IMR-90 (cell line): ENCODE results near the gene IGFBP1. TPM values are rescaled to one million over a fixed set of nuclear protein-coding genes. Genes with fewer than 3 reads are reported as not detected.

Experiments
- ATAC-seq: fragments of 200-7000 bp; cut with Tn5 transposase; 2 replicates; pipeline ENCODE4 v1.9.1; 2020; ENCODE audit warnings: low read depth, mild to moderate bottlenecking, moderate library complexity
- BruUV-seq: library from RNA; stranded (reverse); fragments of 400-500 nt; replicated peaks from 2 replicates; lab custom pipeline; 2021; lab: Mats Ljungman, UMichigan
- CTCF ChIA-PET: fragments of 300-600 bp; formaldehyde crosslinking; extraction: SDS; loops from one replicate; lab custom pipeline; 2021; ENCODE audit warnings: antibody characterized with exemption; lab: Yijun Ruan, JAX
- POLR2A ChIA-PET: fragments of 300-600 bp; sonication (Branson Sonifier 250); formaldehyde crosslinking; loops from one replicate; lab custom pipeline; 2022; ENCODE audit warnings: antibody characterized with exemption; ENCODE audit not compliant: unreplicated experiment; lab: Charles Lee
- DNase-seq: peaks from one replicate; pipeline ENCODE4 v3.0.0; 2013
- H2AFZ ChIP-seq: replicated peaks from 2 replicates; pipeline ENCODE3; 2013; ENCODE audit warnings: low read length, mild to moderate bottlenecking; ENCODE audit not compliant: poor library complexity
- H2AK5ac ChIP-seq: 2 replicates; pipeline ENCODE4 v1.6.1; 2013; ENCODE audit warnings: low read depth, low read length, inconsistent platforms
- H2AK9ac ChIP-seq: replicated peaks from 2 replicates; pipeline ENCODE3; 2013; ENCODE audit warnings: mild to moderate bottlenecking, low read depth, low read length, moderate library complexity; ENCODE audit not compliant: poor library complexity
- H2BK120ac ChIP-seq: 2 replicates; pipeline ENCODE4 v1.6.1; 2013; ENCODE audit warnings: low read depth, low read length, inconsistent platforms
- H2BK15ac ChIP-seq: 3 replicates; pipeline ENCODE4 v1.6.1; 2013; ENCODE audit warnings: low read depth, low read length, inconsistent platforms
- H2BK20ac ChIP-seq: 2 replicates; pipeline ENCODE4 v1.6.1; 2013; ENCODE audit warnings: low read depth, mild to moderate bottlenecking, inconsistent platforms, low read length, moderate library complexity
- H2BK5ac ChIP-seq: 2 replicates; pipeline ENCODE4 v1.6.1; 2013; ENCODE audit warnings: mild to moderate bottlenecking, low read depth, low read length, inconsistent platforms; ENCODE audit not compliant: poor library complexity, severe bottlenecking
- H3K14ac ChIP-seq: replicated peaks from 2 replicates; pipeline ENCODE4 v1.6.1; 2013; ENCODE audit warnings: low read depth, low read length, inconsistent platforms
- H3K18ac ChIP-seq: 2 replicates; pipeline ENCODE4 v1.6.1; 2013; ENCODE audit warnings: low read depth, low read length, control low read depth
- H3K23ac ChIP-seq: 2 replicates; pipeline ENCODE4 v1.6.1; 2013; ENCODE audit warnings: low read depth, low read length, inconsistent platforms
- H3K27ac ChIP-seq: 2 replicates; pipeline ENCODE4 v1.5.1; 2013; ENCODE audit warnings: mild to moderate bottlenecking, control low read depth, low read length; ENCODE audit not compliant: insufficient read depth
- H3K27me3 ChIP-seq: 2 replicates; pipeline ENCODE4 v1.6.1; 2013; ENCODE audit warnings: low read length; ENCODE audit not compliant: control insufficient read depth, insufficient read depth
- H3K36me3 ChIP-seq: 2 replicates; pipeline ENCODE4 v1.6.1; 2013; ENCODE audit warnings: low read length, mixed read lengths; ENCODE audit not compliant: control insufficient read depth, insufficient read depth
- H3K4ac ChIP-seq: 2 replicates; pipeline ENCODE4 v1.6.1; 2013; ENCODE audit warnings: low read depth, low read length, inconsistent platforms
- H3K4me1 ChIP-seq: 2 replicates; pipeline ENCODE4 v1.6.1; 2013; ENCODE audit warnings: low read length, mixed read lengths; ENCODE audit not compliant: control insufficient read depth, insufficient read depth
- H3K4me2 ChIP-seq: 2 replicates; pipeline ENCODE4 v1.6.1; 2013; ENCODE audit warnings: low read depth, mild to moderate bottlenecking, control low read depth, low read length, moderate library complexity
- H3K4me3 ChIP-seq: 2 replicates; pipeline ENCODE4 v1.5.1; 2013; ENCODE audit warnings: low read depth, mild to moderate bottlenecking, control low read depth, low read length, moderate library complexity; ENCODE audit not compliant: insufficient read depth
- H3K56ac ChIP-seq: 2 replicates; pipeline ENCODE4 v1.6.1; 2013; ENCODE audit warnings: low read length, inconsistent platforms; ENCODE audit not compliant: insufficient read depth; ENCODE audit errors: extremely low read depth
- H3K79me1 ChIP-seq, 2 experiments: 2 replicates each; pipeline ENCODE4 v1.6.1; 2013; ENCODE audit warnings: low read length in 2 of 2, inconsistent platforms in 1 of 2, low read depth in 1 of 2
- H3K9ac ChIP-seq: 2 replicates; pipeline ENCODE4 v1.6.1; 2013; ENCODE audit warnings: low read depth, low read length, control low read depth
- H3K9me1 ChIP-seq: 2 replicates; pipeline ENCODE4 v1.6.1; 2013; ENCODE audit warnings: low read length, inconsistent platforms; ENCODE audit not compliant: insufficient read depth
- H3K9me3 ChIP-seq: 2 replicates; pipeline ENCODE4 v1.6.1; 2013; ENCODE audit warnings: low read length; ENCODE audit not compliant: control insufficient read depth, insufficient read depth
- H4K20me1 ChIP-seq: 2 replicates; pipeline ENCODE4 v1.6.1; 2013; ENCODE audit warnings: low read length, inconsistent platforms; ENCODE audit not compliant: insufficient read depth
- H4K5ac ChIP-seq: 2 replicates; pipeline ENCODE4 v1.6.1; 2013; ENCODE audit warnings: mild to moderate bottlenecking, low read depth, low read length, control low read depth
- H4K8ac ChIP-seq, 2 experiments: 2 replicates each; pipeline ENCODE4 v1.6.1; 2013; ENCODE audit warnings: low read depth in 2 of 2, low read length in 2 of 2, control low read depth in 1 of 2, inconsistent platforms in 1 of 2
- H4K91ac ChIP-seq: 2 replicates; pipeline ENCODE4 v1.6.1; 2013; ENCODE audit warnings: low read depth, low read length, inconsistent platforms; ENCODE audit not compliant: insufficient read depth
- BHLHE40 ChIP-seq: fragments of 150-350 bp; IDR thresholded peaks from 2 replicates; pipeline ENCODE4 v1.6.1; 2016; ENCODE audit warnings: mild to moderate bottlenecking, low read depth, low read length
- CEBPB ChIP-seq: IDR thresholded peaks from 2 replicates; pipeline ENCODE4 v1.6.1; 2012; ENCODE audit warnings: low read depth, low read length, improper control_type of control experiment
- CHD1 ChIP-seq: IDR thresholded peaks from 2 replicates; pipeline ENCODE4 v1.6.1; 2012; ENCODE audit warnings: low read depth, low read length, improper control_type of control experiment
- CTCF ChIP-seq: conservative IDR thresholded peaks from 2 replicates; pipeline ENCODE4 v1.5.1; 2012; ENCODE audit warnings: mild to moderate bottlenecking, low read depth, low read length, improper control_type of control experiment
- FOS ChIP-seq: fragments of 150-350 bp; IDR thresholded peaks from 2 replicates; pipeline ENCODE4 v1.6.1; 2016; ENCODE audit warnings: low read depth, low read length
- MAFK ChIP-seq: IDR thresholded peaks from 2 replicates; pipeline ENCODE4 v1.6.1; 2012; ENCODE audit warnings: low read depth, low read length, improper control_type of control experiment
- MAZ ChIP-seq: IDR thresholded peaks from 2 replicates; pipeline ENCODE4 v1.6.1; 2012; ENCODE audit warnings: low read depth, mild to moderate bottlenecking, low read length, improper control_type of control experiment, moderate library complexity, borderline replicate concordance
- NFE2L2 ChIP-seq: fragments of 150-350 bp; IDR thresholded peaks from 2 replicates; pipeline ENCODE4 v1.6.1; 2016; ENCODE audit warnings: low read depth, mild to moderate bottlenecking, low read length
- POLR2A ChIP-seq: IDR thresholded peaks from 2 replicates; pipeline ENCODE4 v1.6.1; 2012; ENCODE audit warnings: mild to moderate bottlenecking, low read depth, low read length
- RAD21 ChIP-seq: IDR thresholded peaks from 2 replicates; pipeline ENCODE4 v1.6.1; 2012; ENCODE audit warnings: low read length, improper control_type of control experiment
- RCOR1 ChIP-seq: IDR thresholded peaks from 2 replicates; pipeline ENCODE4 v1.6.1; 2012; ENCODE audit warnings: mild to moderate bottlenecking, low read length, improper control_type of control experiment; ENCODE audit not compliant: insufficient replicate concordance
- RFX5 ChIP-seq: IDR thresholded peaks from 2 replicates; pipeline ENCODE4 v1.8.0; 2012; ENCODE audit warnings: low read depth, mild to moderate bottlenecking, low read length, moderate library complexity
- SMC3 ChIP-seq: fragments of 150-350 bp; IDR thresholded peaks from 2 replicates; pipeline ENCODE4 v1.6.1; 2016; ENCODE audit warnings: low read depth, mild to moderate bottlenecking, antibody characterized with exemption, low read length, moderate library complexity
- USF2 ChIP-seq: fragments of 150-350 bp; IDR thresholded peaks from 2 replicates; pipeline ENCODE4 v1.6.1; 2017; ENCODE audit warnings: mild to moderate bottlenecking, antibody characterized with exemption, low read length, low read depth
- whole genome bisulfite sequencing, 2 experiments: methylation state at CpG; one replicate each; pipeline versions ENCODE4 v1.1.5 to v1.1.7; 2013; ENCODE audit warnings: missing lambda C conversion rate in 2 of 2; ENCODE audit not compliant: insufficient read length in 1 of 2; ENCODE audit errors: extremely low coverage in 2 of 2; 5-methylcytosine and 5-hydroxymethylcytosine counted together
- dilution Hi-C: fragments of 300-500 bp; cut with HindIII; formaldehyde crosslinking; loops from one replicate; pipeline ENCODE4 v1.14.3; 2018; ENCODE audit warnings: low sequenced_read_pairs; ENCODE audit not compliant: unreplicated experiment
- in situ Hi-C: fragments of 300-500 bp; cut with MboI; formaldehyde crosslinking; loops from 3 replicates; pipeline ENCODE4 v1.14.3; 2019; ENCODE audit warnings: low sequenced_read_pairs, inconsistent platforms, mixed read lengths
- intact Hi-C: fragments of 100-400 bp; cut with micrococcal nuclease; formaldehyde crosslinking; loops from 2 replicates; pipeline ENCODE4 v1.10.0; 2022
- polyA plus RNA-seq, 3 experiments: library from polyadenylated mRNA; depleted of rRNA; stranded (reverse); fragments of >200 nt; gene quantifications; 2 replicates each; pipeline ENCODE4 v1.2.3, GENCODE V29; 2012; ENCODE audit warnings: low replicate concordance in 1 of 3
- total RNA-seq: library from RNA; depleted of rRNA; stranded (reverse); fragments of >200 nt; gene quantifications from 2 replicates; pipeline ENCODE4 v1.2.3, GENCODE V29; 2012

The IGFBP1 gene
- total and polyA plus RNA-seq, 2 of the 4 experiments (the other 2 are of a cell fraction) = not detected

- peak overlapping the region; percentile 6; the same call in 1 of the 2 replicates for H3K4me3 ChIP-seq
- H2BK20ac ChIP-seq = peak overlapping the region; percentile 85
- H4K20me1 ChIP-seq = peaks cover 24% of the 10 kb centered on the region
- peak overlapping the region; percentile 34; the same call in 1 of the 2 replicates for H4K5ac ChIP-seq
- H2AK9ac ChIP-seq = no peak overlapping the region
- peaks cover 17% of the 10 kb centered on the region for H3K4me1 ChIP-seq
- intact Hi-C loops (loop anchor here (1.0 to 10.0 kb wide), 13 partner anchors 112 to 1332 kb away; no protein-coding TSS in a partner anchor), in situ Hi-C loops (loop anchor here (5.0 to 25.0 kb wide), 3 partner anchors 429 to 1164 kb away; no protein-coding TSS in a partner anchor), dilution Hi-C loops (no loop called here)
- H3K18ac ChIP-seq = peak overlapping the region; percentile 60; the same call in 1 of the 2 replicates
- H4K8ac ChIP-seq = peak overlapping the region; percentile 57 to 70
- no peak overlapping the region; the same call in 1 of the 2 replicates for H2AK5ac ChIP-seq
- ChIA-PET POLR2A (interaction anchor here (0.6 kb wide), 1 partner anchor 53 kb away, joined by 10 read pairs; no protein-coding TSS in a partner anchor), CTCF (interaction anchor here (0.7 to 2.4 kb wide), 29 partner anchors 48 to 1265 kb away, joined by 3 to 30 read pairs (median 4); no protein-coding TSS in a partner anchor)
- peak overlapping the region; percentile 87 for H4K91ac ChIP-seq
- H3K9me1 ChIP-seq = peaks cover 14% of the 10 kb centered on the region
- H2BK5ac ChIP-seq = peak overlapping the region; percentile 75
- peak overlapping the region; percentile 77 for H2BK15ac ChIP-seq
- no peaks in the 10 kb centered on the region for H3K9me3 ChIP-seq
- H3K27me3 ChIP-seq = no peaks in the 10 kb centered on the region
- peak overlapping the region; percentile 62; the same call in 1 of the 2 replicates for H3K9ac ChIP-seq
- no peaks in the 10 kb centered on the region for H3K36me3 ChIP-seq
- DNase-seq (no peak), ATAC-seq (no peak)
- H2AFZ ChIP-seq = peak overlapping the region; percentile 53
- peaks cover 12 to 22% of the 10 kb centered on the region in 2 experiments; a peak in 3 of 4 replicates for H3K79me1 ChIP-seq
- H3K56ac ChIP-seq = peak overlapping the region; percentile 53
- peak overlapping the region; percentile 81 for H2BK120ac ChIP-seq
- H3K14ac ChIP-seq = peak overlapping the region; percentile 43; the same call in 1 of the 2 replicates
- peak overlapping the region; percentile 78 for H3K4ac ChIP-seq
- no peak for TF ChIP-seq FOS
- TF ChIP-seq RFX5 = no peak
- TF ChIP-seq NFE2L2 = no peak
- no peak for TF ChIP-seq MAZ
- TF ChIP-seq RCOR1 = no peak
- no peak for TF ChIP-seq MAFK
- no peak for TF ChIP-seq RAD21
- no peak for TF ChIP-seq USF2
- TF ChIP-seq CTCF = no peak
- TF ChIP-seq CHD1 = no peak
- no peak for TF ChIP-seq SMC3
- TF ChIP-seq BHLHE40 = no peak
- no peak for TF ChIP-seq CEBPB
- no peak for TF ChIP-seq POLR2A
- H3K27ac ChIP-seq = no peak overlapping the region
- WGBS, 2 experiments = 0% methylated on average over 4 of the region's 11 CpGs; no CpG with 5 or more reads in 1 of the 2 experiments
- peak overlapping the region; percentile 83 for H3K4me2 ChIP-seq
- no TSS peak for BruUV-seq
- peak overlapping the region; percentile 42 for H3K23ac ChIP-seq
Measured at GRCh38 chr7:45922810-45923209, 34.5 kb downstream of the IGFBP1 start.
